GM20431 (cell line): ENCODE measurements around the gene RANBP3.

ENCODE experiments used
- in situ Hi-C: fragments of 300-500 bp; cut with MseI, MboI; formaldehyde crosslinking; loops from one replicate; pipeline ENCODE4 v1.15.0; 2020; ENCODE audit warnings: low sequenced_read_pairs; ENCODE audit not compliant: unreplicated experiment

RANBP3 gene

DNA sequence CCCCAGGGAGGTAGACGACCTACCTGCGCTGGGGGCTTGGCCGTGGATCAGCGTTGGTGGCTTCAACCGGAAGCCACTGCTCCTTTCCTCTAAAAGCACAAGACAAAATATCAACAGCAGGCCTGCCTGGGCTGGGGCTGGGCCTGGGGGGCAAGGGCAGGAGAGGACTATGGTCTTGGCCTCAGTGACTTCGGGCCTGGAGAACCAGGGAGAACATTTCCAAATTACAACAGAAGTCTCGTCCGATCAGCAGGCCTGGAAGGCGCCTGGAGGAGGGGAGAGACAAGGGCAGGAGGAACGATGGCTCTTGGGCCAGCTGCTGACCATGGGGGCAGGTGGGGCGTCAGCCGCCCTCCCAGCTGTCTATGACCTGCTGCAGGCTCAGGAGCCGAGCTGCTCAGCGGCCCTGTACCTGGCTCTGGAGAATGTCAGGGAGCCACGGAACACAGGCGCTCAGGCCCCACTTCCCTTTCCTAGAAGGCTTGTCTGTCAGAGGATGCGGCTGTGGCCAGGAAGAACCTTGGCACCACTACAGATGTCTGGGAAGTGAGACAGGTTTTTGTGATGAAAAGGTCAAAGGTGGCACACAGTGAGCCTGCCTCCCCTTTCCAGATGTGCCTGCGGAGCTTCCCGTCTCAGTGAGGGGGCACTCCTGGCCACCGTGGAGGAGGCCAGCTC is 44.4 kb downstream of the RANBP3 start:
- in situ Hi-C loops, result no loop called here

DNA sequence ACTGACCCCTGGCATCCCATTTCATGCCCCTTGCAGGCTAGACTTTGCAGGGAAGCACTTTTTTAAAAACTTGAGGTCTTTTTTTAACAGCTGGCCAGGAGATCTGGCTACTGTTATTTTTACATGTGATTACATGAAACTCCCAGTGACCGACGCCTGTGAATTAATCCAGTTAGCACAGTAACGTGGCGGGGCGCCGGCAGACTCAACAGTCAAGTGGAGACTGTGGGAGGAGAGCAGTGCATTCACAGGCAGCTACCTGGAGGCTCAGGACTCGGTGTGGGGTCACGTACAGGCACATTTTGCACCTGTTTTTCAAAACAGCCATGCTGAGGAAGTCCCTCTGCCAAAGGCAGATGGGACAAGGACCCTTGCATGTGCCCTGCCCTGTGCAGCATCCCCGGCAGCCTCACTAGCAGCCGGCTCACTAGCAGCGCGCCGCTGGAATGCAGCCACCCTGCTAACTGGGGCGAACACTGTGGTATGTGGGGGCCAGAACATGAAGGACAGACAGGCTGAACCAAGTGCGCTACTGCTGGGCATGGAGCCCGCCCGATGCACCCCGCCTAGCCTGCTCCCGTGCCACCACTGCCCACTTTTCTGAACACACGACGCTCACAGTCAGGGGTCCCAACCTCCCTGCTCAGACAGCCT is 45.2 kb downstream of the RANBP3 start:
- in situ Hi-C loops, result no loop called here

- in situ Hi-C loops, result no loop called here
These were observed 45.8 kb downstream of the RANBP3 start for GRCh38 chr19:5932146-5932545.

DNA sequence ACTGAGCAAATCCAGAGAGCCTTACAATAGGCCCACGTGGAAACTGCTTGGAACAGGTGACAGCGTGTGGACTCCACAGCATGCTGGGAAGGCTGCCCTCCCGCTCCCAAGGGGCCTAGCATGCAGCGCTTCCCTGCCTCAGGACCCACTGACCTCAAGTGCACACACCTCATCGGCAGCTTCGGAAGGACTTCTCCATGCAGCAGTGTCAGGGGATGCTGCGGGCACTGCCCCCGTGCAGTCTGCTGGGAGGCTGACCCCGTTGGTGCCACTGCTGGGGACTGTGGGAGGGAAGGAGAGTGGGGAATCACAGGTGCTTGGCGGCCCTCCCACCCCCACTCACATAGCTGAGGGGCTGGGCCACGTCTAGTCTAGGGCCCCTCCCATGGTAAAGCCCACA is 46.7 kb downstream of the RANBP3 start:
- in situ Hi-C loops, result no loop called here

GRCh38 chr19:5929625-5930024 is 48.3 kb downstream of the RANBP3 start:
- in situ Hi-C loops, result no loop called here

DNA sequence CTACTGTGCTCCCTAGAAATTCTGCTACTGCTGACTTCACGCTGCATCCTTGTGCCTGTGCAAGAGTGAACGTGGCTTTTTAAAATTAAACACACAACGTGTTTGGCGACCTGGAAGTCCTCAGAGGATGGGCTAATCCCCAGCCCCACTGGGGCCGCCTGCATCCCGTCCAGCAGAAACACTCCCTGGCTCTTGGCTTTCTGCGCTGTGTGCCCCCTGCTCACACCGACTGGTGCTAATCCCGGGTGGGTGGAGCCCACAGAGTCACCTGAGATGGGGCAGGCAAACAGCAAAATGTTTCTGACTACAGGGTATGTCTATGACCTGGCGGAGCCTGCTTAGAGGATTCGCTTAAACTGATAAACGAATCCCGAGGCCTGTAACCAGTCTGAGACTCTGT is 48.8 kb downstream of the RANBP3 start:
- in situ Hi-C loops, result no loop called here

DNA sequence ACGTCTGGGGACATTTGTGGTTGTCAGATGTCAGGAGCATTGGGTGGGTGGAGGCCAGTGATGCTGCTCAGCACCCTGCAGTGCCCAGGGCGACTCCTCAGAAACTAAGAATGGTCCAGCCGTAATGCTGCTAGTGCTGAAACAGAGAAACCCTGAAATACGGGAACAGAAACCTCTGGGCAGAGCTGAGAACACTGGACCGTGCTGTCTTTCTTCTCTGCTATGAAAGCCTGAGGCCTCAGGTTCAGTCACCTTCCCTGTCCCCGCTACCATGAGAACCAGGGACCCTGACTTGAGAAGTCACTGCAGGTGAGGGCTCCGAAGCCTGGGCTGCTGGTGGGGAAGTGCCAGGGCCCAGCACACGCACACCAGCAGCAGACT is 50.5 kb downstream of the RANBP3 start:
- in situ Hi-C loops, result no loop called here

DNA sequence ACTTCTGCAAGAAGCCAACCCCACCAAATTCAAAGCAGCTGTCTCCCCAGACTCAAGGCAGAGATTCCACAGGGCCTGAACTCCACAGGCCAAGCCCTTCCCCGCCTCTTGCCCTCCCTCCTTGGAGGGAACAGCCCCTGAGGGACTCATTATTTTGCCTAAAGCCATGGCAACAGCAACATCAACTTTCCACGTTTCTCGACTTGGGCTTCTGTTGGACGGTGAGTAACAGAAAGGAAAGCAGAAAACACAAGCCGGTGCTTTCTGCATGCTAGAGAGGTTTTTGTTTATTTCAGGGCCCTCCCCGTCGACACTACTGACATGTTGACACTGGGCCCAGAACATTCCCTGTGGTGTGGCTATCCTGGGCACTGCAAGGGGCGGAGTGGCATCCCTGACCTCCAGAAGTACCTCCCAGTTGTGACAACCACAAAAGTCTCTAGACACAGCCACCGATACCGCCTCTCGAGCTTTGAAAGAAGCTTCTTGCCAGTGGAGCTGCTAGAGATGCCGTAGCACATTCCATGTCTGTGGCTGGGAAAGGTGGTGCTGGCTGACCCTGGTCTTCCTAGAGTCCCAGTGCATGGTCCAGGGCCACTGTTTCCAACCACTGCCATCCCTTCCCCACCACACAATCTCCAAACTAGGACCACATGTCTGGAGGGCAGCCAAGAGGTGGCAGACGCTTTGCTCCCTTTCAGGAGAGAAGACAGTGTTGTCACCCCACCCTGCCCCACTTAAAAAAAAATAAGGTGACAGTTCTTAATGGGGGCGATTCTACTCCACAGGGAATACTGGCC is 51.1 kb downstream of the RANBP3 start:
- in situ Hi-C loops, result no loop called here

DNA sequence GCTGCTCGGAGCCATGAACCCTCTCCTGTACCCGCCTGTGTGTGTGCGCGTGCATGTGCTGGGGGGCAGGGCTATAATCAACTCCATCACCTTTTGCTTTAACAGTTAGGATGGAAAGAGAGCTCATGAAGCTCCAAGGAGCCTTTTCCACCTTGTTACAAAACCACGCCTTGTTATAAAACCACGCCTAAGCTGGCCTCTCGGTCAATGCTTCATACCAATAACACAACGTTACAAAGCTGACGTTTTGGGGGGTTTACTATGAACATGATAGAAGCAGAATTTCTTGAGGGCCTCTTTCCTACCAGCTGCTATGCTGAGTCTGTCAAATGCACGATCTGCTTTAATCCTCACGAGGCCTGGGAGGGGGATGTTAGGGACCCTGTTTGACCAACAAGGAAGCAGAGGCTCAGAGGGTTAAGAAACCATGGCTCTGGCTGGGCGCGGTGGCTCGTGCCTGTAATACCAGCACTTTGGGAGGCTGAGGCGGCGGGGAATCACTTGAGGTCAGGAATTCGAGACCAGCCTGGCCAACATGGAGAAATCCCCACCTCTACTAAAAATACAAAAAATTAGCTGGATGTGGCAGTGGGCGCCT is 52.0 kb downstream of the RANBP3 start:
- in situ Hi-C loops, result no loop called here

DNA sequence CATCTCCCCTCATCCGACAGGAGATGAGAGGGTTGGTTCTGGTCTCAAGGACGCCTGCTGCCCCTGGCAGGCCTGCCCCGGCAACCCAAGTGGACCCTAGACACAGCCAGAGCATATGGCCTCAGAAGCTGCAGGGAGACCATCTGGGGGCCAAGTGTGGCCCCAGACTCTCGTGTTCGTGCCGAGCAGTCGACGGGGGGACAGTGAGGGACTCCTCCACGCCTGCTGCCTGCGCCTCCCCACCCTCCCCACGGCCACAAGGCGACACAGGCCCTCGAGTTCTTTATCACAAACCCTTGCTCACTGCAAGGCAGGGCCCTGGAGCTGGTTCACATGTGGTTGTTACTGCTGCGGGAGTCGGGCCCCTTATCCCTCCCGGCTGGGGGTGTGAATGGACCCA is 54.6 kb downstream of the RANBP3 start:
- in situ Hi-C loops, result no loop called here

- in situ Hi-C loops, result no loop called here
These were observed 55.8 kb downstream of the RANBP3 start for GRCh38 chr19:5922161-5922545.

DNA sequence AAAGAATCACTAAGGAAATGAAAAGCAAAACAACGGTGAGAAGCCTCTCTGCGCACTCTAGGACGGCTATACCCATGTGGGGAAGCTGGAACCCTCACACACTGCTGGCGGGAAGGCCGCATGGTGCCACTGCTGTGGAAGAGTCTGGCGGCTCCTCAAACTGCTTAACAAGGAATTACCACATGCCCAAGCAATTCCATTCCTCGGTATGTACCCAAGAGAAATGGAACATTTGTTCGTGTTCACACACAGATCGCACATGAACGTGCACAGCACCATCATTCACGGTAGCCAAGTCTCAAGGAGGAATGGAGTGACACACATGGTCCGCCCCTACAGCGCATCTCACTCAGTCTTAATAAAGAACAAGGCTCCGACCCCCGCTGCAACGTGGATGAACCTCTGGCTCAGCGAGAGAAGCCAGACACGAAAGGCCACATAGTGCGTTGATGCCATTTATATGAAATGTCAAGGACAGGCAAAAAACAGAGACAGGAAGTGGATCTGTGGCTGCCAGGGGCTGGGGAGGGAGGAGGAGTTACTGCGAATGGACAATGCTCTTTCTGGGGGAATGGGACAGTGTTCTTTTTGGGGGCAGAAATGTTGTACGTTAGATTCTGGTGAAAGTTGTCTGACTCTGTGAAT is 56.3 kb downstream of the RANBP3 start:
- in situ Hi-C loops, result no loop called here

- in situ Hi-C loops, result no loop called here
These were observed 59.4 kb downstream of the RANBP3 start for GRCh38 chr19:5918463-5919079.

- in situ Hi-C loops, result no loop called here
These were observed 60.4 kb downstream of the RANBP3 start for GRCh38 chr19:5917431-5918107.

DNA sequence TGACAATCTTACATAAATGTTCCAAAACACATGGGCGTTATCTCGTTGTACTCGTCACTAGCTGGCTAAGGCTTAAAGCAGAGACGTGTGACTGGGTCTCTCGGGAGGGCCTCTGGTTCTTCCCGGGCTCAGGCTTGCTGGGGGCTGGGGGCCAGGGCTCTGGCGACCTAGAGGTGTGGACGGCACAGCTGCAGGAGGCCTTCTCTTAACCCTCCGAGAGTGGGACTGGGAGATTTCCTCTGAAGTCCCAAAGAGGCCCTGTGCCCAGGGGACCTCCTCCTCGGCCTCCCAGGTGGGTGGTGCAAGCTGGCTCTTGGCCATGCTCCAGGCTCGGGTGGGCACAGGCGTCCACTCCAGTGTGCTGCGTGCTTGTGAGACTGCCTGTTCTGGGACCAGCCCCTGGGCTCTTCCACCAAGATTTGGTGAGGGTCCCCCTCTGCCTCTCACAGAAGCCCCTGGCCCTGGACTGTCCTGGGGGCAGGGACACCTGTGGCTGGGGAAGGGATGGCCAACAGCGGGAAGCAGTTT is 61.7 kb downstream of the RANBP3 start:
- in situ Hi-C loops, result no loop called here

GRCh38 chr19:5915782-5916165 is 62.2 kb downstream of the RANBP3 start:
- in situ Hi-C loops, result no loop called here

GRCh38 chr19:5914946-5915781 is 62.8 kb downstream of the RANBP3 start:
- in situ Hi-C loops, result no loop called here

DNA sequence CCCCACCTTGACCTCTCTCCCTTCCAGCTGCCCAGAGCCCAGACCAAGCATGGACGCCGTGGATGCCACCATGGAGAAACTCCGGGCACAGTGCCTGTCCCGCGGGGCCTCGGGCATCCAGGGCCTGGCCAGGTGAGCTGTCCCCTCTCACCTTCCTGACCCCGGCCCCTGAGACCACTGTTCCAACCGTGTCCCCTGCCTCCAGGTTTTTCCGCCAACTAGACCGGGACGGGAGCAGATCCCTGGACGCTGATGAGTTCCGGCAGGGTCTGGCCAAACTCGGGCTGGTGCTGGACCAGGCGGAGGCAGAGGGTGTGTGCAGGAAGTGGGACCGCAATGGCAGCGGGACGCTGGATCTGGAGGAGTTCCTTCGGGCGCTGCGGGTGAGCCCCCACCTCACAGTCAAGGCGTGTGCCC is 63.6 kb downstream of the RANBP3 start:
- in situ Hi-C loops, result no loop called here
